Left colon (tissue), 2 donors: ENCODE data around the gene KNL1. TPM values are rescaled to one million over a fixed set of nuclear protein-coding genes. Genes with fewer than 3 reads are reported as not detected.

Experiments
- ATAC-seq: fragments of 200-7000 bp; cut with Tn5 transposase; one replicate; pipeline ENCODE4 v1.9.1; 2020; ENCODE audit warnings: mild to moderate bottlenecking, moderate library complexity
- DNase-seq, 2 donors: peaks; one replicate each; pipeline ENCODE4 v3.0.0-alpha.2; 2020
- intact Hi-C, 2 donors: fragments of 100-400 bp; cut with DNase I in 1 of 2; cut with micrococcal nuclease in 1 of 2; formaldehyde crosslinking; loops; one replicate each; pipeline versions ENCODE4 v1.11.2 to v1.14.0; 2022; cut with DNase I, micrococcal nuclease
- total RNA-seq, 2 donors: library from RNA; stranded (reverse); fragmentation: NEBNext Ultra II Directional; extraction: Animal tissue kit (Norgen Biotek cat#: 25700); gene quantifications; one replicate each; pipeline ENCODE4 v1.2.1, GENCODE V29; 2021
- donor health status: DM: no; HTN: no; CAD: no.
- donor health status: DM: yes; HTN: yes; CAD: no.

Gene KNL1
- total RNA-seq, 2 donors from 2014 or later: 2.4 to 8.0 TPM

DNA sequence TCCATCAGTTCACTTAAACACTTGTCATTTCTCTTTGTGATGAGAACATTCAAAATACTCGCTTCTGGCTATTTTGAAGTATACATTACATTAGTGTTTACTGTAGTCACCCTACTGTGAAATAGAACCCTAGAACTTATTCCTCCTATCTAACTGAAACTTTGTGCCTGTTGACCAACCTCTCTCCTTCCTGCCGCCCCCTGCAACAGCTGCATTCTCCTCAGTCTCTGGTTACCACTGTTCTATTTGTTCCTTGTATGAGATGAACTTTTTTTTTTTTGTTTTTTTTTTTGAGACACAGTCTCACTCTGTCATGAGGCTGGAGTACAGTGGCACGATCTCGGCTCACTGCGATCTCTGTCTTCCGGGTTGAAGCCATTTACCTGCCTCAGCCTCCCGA, 103.9 kb downstream of the KNL1 start:
- ATAC-seq (no peak), DNase-seq (no peak)
- intact Hi-C loops: no loop called here

DNA sequence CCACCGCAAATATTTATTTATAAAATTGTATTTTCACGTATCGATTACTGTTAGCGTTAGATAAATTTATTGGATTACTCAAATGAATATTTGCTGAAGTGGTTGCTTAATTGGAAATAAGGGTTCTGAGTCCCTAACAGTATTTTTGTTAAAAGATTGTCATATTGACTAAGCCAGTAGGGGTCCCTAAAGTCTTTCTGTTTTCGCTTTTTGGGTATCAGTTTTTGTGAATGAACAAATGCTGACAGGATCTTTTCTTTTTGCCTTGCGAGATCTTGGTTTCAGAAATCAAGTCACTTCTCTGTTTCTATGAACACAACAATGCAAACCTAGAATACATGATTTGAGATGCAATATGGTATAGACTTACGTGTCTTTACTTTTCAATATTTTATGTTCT, 108.0 kb downstream of the KNL1 start:
- ATAC-seq (peak; percentile 3), DNase-seq (no peak)
- intact Hi-C loops: no loop called here

DNA sequence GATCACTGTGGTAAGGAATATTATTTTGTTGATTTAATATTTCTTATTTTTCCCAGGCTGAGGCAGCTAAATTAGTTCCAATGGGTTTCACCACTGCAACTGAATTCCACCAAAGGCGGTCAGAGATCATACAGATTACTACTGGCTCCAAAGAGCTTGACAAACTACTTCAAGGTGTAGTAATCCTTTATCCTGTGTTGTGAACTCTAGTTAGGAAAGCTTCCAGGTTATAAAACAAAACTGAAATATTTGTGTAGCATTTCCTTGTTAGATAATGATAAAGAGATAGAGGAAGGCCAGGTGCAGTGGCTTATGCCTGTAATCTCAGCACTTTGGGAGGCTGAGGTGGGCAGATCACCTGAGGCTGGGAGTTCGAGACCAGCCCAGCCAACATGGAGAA, 112.1 kb downstream of the KNL1 start:
- intact Hi-C loops: no loop called here
- ATAC-seq (peak; percentile 81), DNase-seq (peak in 1 of 2 donors; percentile 28)

Other genes with a start within 250 kb of the KNL1 start
- gene PHGR1, start 243.2 kb upstream of the KNL1 start, total RNA-seq: 1,000 to 10,000 TPM; 3,013 to 3,634 TPM
- 10 to 100 TPM in 1 of 2 donors, 1 to 10 TPM in 1; 8.3 to 13.7 TPM for gene DISP2, start 236.0 kb upstream of the KNL1 start, total RNA-seq
- gene KNSTRN, start 211.5 kb upstream of the KNL1 start, total RNA-seq: 10 to 100 TPM in 1 of 2 donors, 1 to 10 TPM in 1; 6.7 to 10.8 TPM
- 10 to 100 TPM; 68.8 to 71.5 TPM for gene IVD, start 188.5 kb upstream of the KNL1 start, total RNA-seq
- 10 to 100 TPM; 20.9 to 27.2 TPM for gene BAHD1, start 153.3 kb upstream of the KNL1 start, total RNA-seq
- gene CHST14, start 123.3 kb upstream of the KNL1 start, total RNA-seq: 1 to 10 TPM; 2.5 to 5.1 TPM
- gene CCDC32, start 29.2 kb upstream of the KNL1 start, total RNA-seq: 10 to 100 TPM; 22.6 to 25.0 TPM
- gene RPUSD2, start 24.9 kb upstream of the KNL1 start, total RNA-seq: 1 to 10 TPM; 9.0 to 9.9 TPM
- gene RAD51, start 100.9 kb downstream of the KNL1 start, total RNA-seq: 1 to 10 TPM; 2.6 to 7.1 TPM
- 10 to 100 TPM; 32.4 to 40.2 TPM for gene RMDN3, start 161.0 kb downstream of the KNL1 start, total RNA-seq
- gene GCHFR, start 169.8 kb downstream of the KNL1 start, total RNA-seq: 10 to 100 TPM; 21.2 to 35.1 TPM
- under 1 TPM; 0.25 to 0.61 TPM for gene C15orf62, start 175.7 kb downstream of the KNL1 start, total RNA-seq
- 10 to 100 TPM; 25.3 to 26.8 TPM for gene ZFYVE19, start 212.8 kb downstream of the KNL1 start, total RNA-seq
- gene DNAJC17, start 213.2 kb downstream of the KNL1 start, total RNA-seq: 10 to 100 TPM; 32.8 to 36.9 TPM
- 100 to 1,000 TPM; 153 to 171 TPM for gene PPP1R14D, start 234.5 kb downstream of the KNL1 start, total RNA-seq
- gene SPINT1, start 249.8 kb downstream of the KNL1 start, total RNA-seq: 100 to 1,000 TPM; 392 to 417 TPM